Stimulated activated CD8-positive, alpha-beta memory T cell treated with anti-CD3 and anti-CD28 coated beads, Interleukin-15, amount 100 ng/mL, for 4 hours (primary cell): Measurements from ENCODE around the gene CSF1R.
"Not testable (repeated sequence)": the region's sequence is repeated elsewhere in the genome, so short reads cannot be mapped to it uniquely, and the experiment has no call there.

Source experiments
- DNase-seq, 2 donors: peaks; one replicate each; pipeline ENCODE4 v3.0.0-alpha.2; 2020; ENCODE audit warnings: low read depth in 2 of 2

The CSF1R gene

GRCh38 chr5:150103678-150104549 lies 17.6 kb upstream of the CSF1R start:
- DNase-seq = no peak

- no peak for DNase-seq
Measured at GRCh38 chr5:150101023-150101422, 14.7 kb upstream of the CSF1R start.

- no peak for DNase-seq
Measured at GRCh38 chr5:150097152-150097551, 10.8 kb upstream of the CSF1R start.

- DNase-seq = no peak
Measured at GRCh38 chr5:150092159-150092787, 5.9 kb upstream of the CSF1R start.

GRCh38 chr5:150085191-150085912 lies 1.0 kb downstream of the CSF1R start:
- no peak for DNase-seq

- not testable (repeated sequence) for DNase-seq
Measured at GRCh38 chr5:150084754-150085153, 1.6 kb downstream of the CSF1R start.

- DNase-seq = no peak
Measured at GRCh38 chr5:150082889-150083288, 3.5 kb downstream of the CSF1R start.

- DNase-seq = no peak
Measured at GRCh38 chr5:150082374-150082773, 4.0 kb downstream of the CSF1R start.

- DNase-seq = peak in 1 of 2 donors; percentile 7
Measured at GRCh38 chr5:150081541-150082283, 4.6 kb downstream of the CSF1R start.

- no peak for DNase-seq
Measured at GRCh38 chr5:150080696-150081435, 5.5 kb downstream of the CSF1R start.

GRCh38 chr5:150079909-150080461 lies 6.4 kb downstream of the CSF1R start:
- no peak for DNase-seq

- no peak for DNase-seq
Measured at GRCh38 chr5:150078802-150079689, 7.3 kb downstream of the CSF1R start.

GRCh38 chr5:150077996-150078801 lies 8.2 kb downstream of the CSF1R start:
- DNase-seq = no peak

GRCh38 chr5:150077060-150077459 lies 9.3 kb downstream of the CSF1R start:
- DNase-seq = no peak

- no peak for DNase-seq
Measured at GRCh38 chr5:150075806-150076205, 10.5 kb downstream of the CSF1R start.

GRCh38 chr5:150075233-150075632 lies 11.1 kb downstream of the CSF1R start:
- DNase-seq = no peak

GRCh38 chr5:150073677-150074076 lies 12.7 kb downstream of the CSF1R start:
- DNase-seq = no peak

- no peak for DNase-seq
Measured at GRCh38 chr5:150073086-150073625, 13.2 kb downstream of the CSF1R start.

- no peak for DNase-seq
Measured at GRCh38 chr5:150070821-150071220, 15.5 kb downstream of the CSF1R start.
